Stimulated activated CD4-positive, alpha-beta T cell treated with anti-CD3 and anti-CD28 coated beads, Interleukin-4, amount 100 ng/mL, for 24 hours (primary cell): ENCODE data around the gene KRTAP12-3.
A peak's percentile ranks its signal among the peaks of the same experiment; 100 is the strongest.
"Not testable (repeated sequence)": the region's sequence is repeated elsewhere in the genome, so short reads cannot be mapped to it uniquely, and the experiment has no call there.

Experiments used
- DNase-seq: peaks from one replicate; pipeline ENCODE4 v3.0.0-alpha.2; 2020

The KRTAP12-3 gene

GRCh38 chr21:44653656-44654575, 3.8 kb upstream of the KRTAP12-3 start:
- peak; percentile 40 for DNase-seq

- DNase-seq, result no peak
Observed at GRCh38 chr21:44654576-44655175, 3.1 kb upstream of the KRTAP12-3 start, which contains the start of gene KRTAP12-4. Gene KRTAP12-4, minus strand, starts transcription at chr21:44654659. Its CDS starts 45 bp downstream, at chr21:44654614.

- DNase-seq, result no peak
Observed at GRCh38 chr21:44656868-44657267, 864 bp upstream of the KRTAP12-3 start.

GRCh38 chr21:44658541-44658910, 794 bp downstream of the KRTAP12-3 start:
- DNase-seq, result no peak

GRCh38 chr21:44658913-44659595, 1.3 kb downstream of the KRTAP12-3 start:
- DNase-seq, result no peak

- not testable (repeated sequence) for DNase-seq
Observed at GRCh38 chr21:44661567-44661966, 3.8 kb downstream of the KRTAP12-3 start.

GRCh38 chr21:44664691-44665090, 7.0 kb downstream of the KRTAP12-3 start:
- DNase-seq, result no peak

GRCh38 chr21:44666401-44667320, 8.9 kb downstream of the KRTAP12-3 start, which contains the start of gene KRTAP12-2:
Gene KRTAP12-2, minus strand, starts transcription at chr21:44666927. Its CDS starts 41 bp downstream, at chr21:44666886.
- DNase-seq, result no peak

GRCh38 chr21:44667612-44668011, 9.9 kb downstream of the KRTAP12-3 start:
- no peak for DNase-seq

- DNase-seq, result no peak
Observed at GRCh38 chr21:44670642-44671432, 13.1 kb downstream of the KRTAP12-3 start.

GRCh38 chr21:44671911-44672310, 14.2 kb downstream of the KRTAP12-3 start:
- no peak for DNase-seq

GRCh38 chr21:44677881-44678280, 20.1 kb downstream of the KRTAP12-3 start:
- no peak for DNase-seq

GRCh38 chr21:44681152-44681551, 23.4 kb downstream of the KRTAP12-3 start:
- no peak for DNase-seq

GRCh38 chr21:44681861-44682579, 24.3 kb downstream of the KRTAP12-3 start, which contains the start of gene KRTAP12-1:
Gene KRTAP12-1, minus strand, starts transcription at chr21:44682163. Its CDS starts 40 bp downstream, at chr21:44682123.
- no peak for DNase-seq

GRCh38 chr21:44682580-44683151, 24.9 kb downstream of the KRTAP12-3 start:
- DNase-seq, result no peak

- no peak for DNase-seq
Observed at GRCh38 chr21:44684077-44684476, 26.3 kb downstream of the KRTAP12-3 start.

GRCh38 chr21:44684483-44684882, 26.8 kb downstream of the KRTAP12-3 start:
- no peak for DNase-seq

GRCh38 chr21:44685050-44685449, 27.3 kb downstream of the KRTAP12-3 start:
- not testable (repeated sequence) for DNase-seq

GRCh38 chr21:44686000-44686781, 28.5 kb downstream of the KRTAP12-3 start:
- DNase-seq, result no peak
